Activated naive CD4-positive, alpha-beta T cell treated with anti-CD3 and anti-CD28 coated beads, Interleukin-2, amount 10 ng/mL, durations not matched to agents 7 days and 5 days (primary cell): Measurements from ENCODE around the gene GATB.

Source experiments
- CTCF ChIA-PET: fragments of 350-600 bp; sonication (Branson Sonifier 250); formaldehyde crosslinking; loops from one replicate; lab custom pipeline; 2021; ENCODE audit warnings: antibody characterized with exemption; lab: Charles Lee
- DNase-seq: peaks from one replicate; pipeline ENCODE4 v3.0.0-alpha.2; 2020
- H3K27ac Mint-ChIP-seq: one replicate; pipeline ENCODE4 v1.8.0; 2021; ENCODE audit warnings: mild to moderate bottlenecking, moderate library complexity, mixed read lengths
- H3K27me3 Mint-ChIP-seq: one replicate; pipeline ENCODE4 v1.8.0; 2021; ENCODE audit warnings: mild to moderate bottlenecking, mixed read lengths
- H3K36me3 Mint-ChIP-seq: one replicate; pipeline ENCODE4 v1.8.0; 2021; ENCODE audit warnings: mixed read lengths
- H3K4me1 Mint-ChIP-seq: one replicate; pipeline ENCODE4 v1.8.0; 2021; ENCODE audit warnings: mixed read lengths
- H3K4me3 Mint-ChIP-seq: one replicate; pipeline ENCODE4 v1.8.0; 2021; ENCODE audit warnings: mild to moderate bottlenecking, moderate library complexity, mixed read lengths
- H3K9me3 Mint-ChIP-seq: one replicate; pipeline ENCODE4 v1.8.0; 2021; ENCODE audit warnings: mixed read lengths

GATB gene

DNA sequence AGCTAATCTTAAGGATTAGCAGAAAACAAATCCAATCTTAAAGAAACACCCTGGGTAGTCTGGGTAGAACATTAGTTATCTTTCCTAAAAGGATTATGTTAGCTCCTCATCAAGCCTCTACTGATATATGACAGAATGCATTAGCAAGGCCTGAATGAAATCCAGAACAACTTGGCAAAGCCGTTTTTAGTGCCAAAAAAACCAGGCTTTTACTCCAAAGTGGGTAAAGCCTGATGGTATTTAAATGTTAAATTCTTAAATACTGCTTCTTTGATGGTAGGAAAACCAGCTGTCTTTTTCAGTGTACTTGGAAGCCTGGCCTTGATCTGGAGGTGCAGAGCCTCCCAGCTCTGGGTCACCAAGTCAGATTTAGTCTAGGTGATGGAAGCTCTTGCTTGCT, 120.4 kb downstream of the GATB start:
- Mint-ChIP-seq H3K36me3 (no peaks in the 10 kb centered on the region), H3K9me3 (no peaks in the 10 kb centered on the region), H3K4me1 (no peaks in the 10 kb centered on the region), H3K27ac (no peak overlapping the region), H3K4me3 (no peak overlapping the region), H3K27me3 (peaks cover 13% of the 10 kb centered on the region)
- CTCF ChIA-PET: no interaction called here
- no peak for DNase-seq

DNA sequence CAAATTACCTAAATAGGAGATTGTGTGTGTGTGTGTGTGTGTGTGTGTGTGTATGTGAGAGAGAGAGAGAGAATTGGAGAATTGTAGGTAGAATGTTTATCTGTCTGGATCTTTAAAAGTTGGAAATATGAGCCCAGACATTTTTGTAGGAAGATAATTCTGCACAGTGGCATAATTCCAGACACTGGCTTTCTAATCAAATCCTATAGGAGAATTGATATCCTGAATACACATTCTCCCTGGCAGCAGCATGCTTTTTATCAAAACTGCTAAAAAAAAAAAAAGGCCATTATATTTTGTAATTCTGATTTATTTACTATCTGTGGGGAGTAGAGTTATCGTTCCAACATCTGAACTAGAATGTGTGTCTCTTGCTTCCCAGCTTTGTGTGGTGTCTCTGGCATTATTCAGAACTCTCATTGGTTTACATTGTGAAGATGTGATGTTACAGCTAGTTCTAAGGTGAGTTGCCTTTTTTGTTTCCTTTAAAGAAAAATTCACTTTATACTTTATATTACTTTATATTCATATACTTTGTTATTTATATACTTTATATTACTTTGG, 122.4 kb downstream of the GATB start:
- peaks cover 8% of the 10 kb centered on the region for H3K27me3 Mint-ChIP-seq
- no peaks in the 10 kb centered on the region for H3K4me1 Mint-ChIP-seq
- H3K4me3 Mint-ChIP-seq: no peak overlapping the region
- CTCF ChIA-PET: interaction anchor here (0.7 kb wide), 1 partner anchor 33 kb away, joined by 3 read pairs; no protein-coding TSS in a partner anchor
- no peak for DNase-seq
- H3K27ac Mint-ChIP-seq: no peak overlapping the region
- H3K9me3 Mint-ChIP-seq: no peaks in the 10 kb centered on the region
- H3K36me3 Mint-ChIP-seq: no peaks in the 10 kb centered on the region

DNA sequence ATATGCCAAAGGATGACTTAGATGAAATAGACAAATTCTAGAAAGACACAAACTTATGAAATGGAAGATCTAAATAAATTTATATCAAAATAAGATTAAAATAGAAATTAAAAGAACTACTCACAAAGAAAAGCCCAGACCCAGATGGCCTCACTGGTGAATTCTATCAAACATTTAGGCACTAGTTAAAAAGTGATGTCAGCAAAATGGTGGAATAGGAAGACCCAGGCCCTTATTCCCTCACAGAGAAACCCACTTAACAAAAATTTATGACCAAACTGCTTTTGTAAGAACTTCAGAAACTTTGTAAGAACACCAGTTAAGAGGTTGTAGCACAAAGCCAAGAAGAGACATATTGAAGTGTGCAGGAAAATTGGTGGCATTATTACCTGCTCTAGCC, 129.5 kb downstream of the GATB start:
- Mint-ChIP-seq H3K36me3 (no peaks in the 10 kb centered on the region), H3K4me3 (no peak overlapping the region), H3K27me3 (peaks cover 9% of the 10 kb centered on the region), H3K9me3 (no peaks in the 10 kb centered on the region), H3K27ac (no peak overlapping the region), H3K4me1 (peaks cover 2% of the 10 kb centered on the region)
- no peak for DNase-seq
- CTCF ChIA-PET: no interaction called here

DNA sequence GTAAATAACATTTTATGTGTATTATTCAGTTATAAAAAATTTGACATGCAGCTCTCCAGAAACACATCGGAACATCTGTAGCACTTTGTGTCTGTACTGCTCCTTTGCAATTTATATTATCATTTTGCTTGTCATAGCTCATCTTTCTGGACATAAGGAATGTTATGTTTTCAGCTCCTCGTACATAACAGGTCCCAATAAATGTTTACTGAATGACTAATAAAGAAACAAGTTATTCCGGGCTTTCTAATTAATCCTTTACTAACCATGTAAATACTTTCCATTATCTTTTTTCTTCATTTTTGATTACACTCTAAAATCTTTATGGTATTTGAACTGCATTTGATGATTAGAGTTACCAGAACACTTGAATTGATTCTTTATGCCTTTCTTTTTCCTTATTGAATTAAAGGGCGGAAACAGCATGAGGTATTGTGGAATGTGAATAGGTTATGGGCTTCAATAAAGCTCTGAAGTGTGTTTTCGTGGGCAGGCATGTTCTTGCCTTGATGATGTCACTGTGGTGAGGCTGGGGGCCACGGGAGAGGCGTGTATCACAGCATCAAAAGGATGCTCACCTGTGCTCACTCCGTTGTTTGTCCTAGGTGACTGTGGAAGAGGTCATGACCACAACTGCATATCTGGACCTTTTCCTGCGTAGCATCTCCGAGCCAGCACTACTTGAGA, 131.6 kb downstream of the GATB start:
- Mint-ChIP-seq H3K4me3 (no peak overlapping the region), H3K27ac (no peak overlapping the region), H3K27me3 (peaks cover 16% of the 10 kb centered on the region), H3K36me3 (no peaks in the 10 kb centered on the region), H3K4me1 (peaks cover 2% of the 10 kb centered on the region), H3K9me3 (no peaks in the 10 kb centered on the region)
- CTCF ChIA-PET: no interaction called here
- no peak for DNase-seq

DNA sequence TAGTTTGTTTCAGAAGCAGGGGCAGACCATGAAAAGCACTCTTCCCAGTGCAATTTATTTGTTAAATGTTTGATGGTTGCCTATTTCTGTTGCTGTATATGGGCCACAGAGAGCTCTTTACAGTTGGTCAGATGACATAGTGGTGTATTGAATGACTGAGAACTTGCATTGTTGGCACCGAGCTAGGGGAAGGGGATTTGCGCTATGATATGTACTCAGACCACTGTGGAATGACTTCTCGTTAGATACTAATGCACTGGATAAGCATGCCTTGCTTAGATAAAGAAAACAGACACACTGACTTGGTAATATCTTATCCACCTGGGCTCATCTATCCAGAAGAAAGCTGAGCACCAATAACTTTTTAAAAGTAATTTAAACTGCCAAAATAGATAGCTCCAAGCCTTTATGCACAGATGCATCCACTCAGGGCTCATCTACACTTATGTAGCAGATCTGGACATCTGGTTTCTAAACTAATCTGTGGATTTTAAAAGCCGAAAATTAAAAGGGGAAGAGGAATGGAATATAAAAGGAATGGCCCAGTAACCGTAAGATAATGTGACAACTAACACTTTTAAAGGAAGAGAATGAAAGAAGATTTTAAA, 132.7 kb downstream of the GATB start:
- CTCF ChIA-PET: no interaction called here
- no peaks in the 10 kb centered on the region for H3K36me3 Mint-ChIP-seq
- no peak overlapping the region for H3K27ac Mint-ChIP-seq
- no peaks in the 10 kb centered on the region for H3K9me3 Mint-ChIP-seq
- H3K27me3 Mint-ChIP-seq: peaks cover 16% of the 10 kb centered on the region
- no peak for DNase-seq
- no peak overlapping the region for H3K4me3 Mint-ChIP-seq
- peaks cover 2% of the 10 kb centered on the region for H3K4me1 Mint-ChIP-seq

DNA sequence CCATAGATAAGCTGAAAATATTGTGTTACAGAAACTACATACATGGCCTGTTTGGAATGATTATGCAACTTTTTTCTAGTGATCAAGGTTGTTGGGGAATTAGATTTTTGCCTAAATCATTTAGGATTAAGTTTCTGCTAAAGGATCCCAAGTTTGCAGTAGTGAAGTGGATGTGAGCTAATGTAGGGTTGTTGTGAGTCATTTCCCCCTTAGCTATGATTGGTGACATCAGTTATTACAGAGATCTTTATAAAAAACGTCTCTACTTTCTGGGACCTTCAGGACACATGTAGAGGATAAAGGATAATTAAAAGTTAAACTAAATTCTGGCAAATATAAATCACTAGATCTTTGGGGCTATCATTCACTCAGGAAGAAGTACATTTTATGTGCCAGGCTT, 133.3 kb downstream of the GATB start:
- CTCF ChIA-PET: no interaction called here
- Mint-ChIP-seq H3K36me3 (no peaks in the 10 kb centered on the region), H3K4me1 (no peaks in the 10 kb centered on the region), H3K4me3 (no peak overlapping the region), H3K9me3 (no peaks in the 10 kb centered on the region), H3K27ac (no peak overlapping the region), H3K27me3 (peaks cover 16% of the 10 kb centered on the region)
- no peak for DNase-seq

DNA sequence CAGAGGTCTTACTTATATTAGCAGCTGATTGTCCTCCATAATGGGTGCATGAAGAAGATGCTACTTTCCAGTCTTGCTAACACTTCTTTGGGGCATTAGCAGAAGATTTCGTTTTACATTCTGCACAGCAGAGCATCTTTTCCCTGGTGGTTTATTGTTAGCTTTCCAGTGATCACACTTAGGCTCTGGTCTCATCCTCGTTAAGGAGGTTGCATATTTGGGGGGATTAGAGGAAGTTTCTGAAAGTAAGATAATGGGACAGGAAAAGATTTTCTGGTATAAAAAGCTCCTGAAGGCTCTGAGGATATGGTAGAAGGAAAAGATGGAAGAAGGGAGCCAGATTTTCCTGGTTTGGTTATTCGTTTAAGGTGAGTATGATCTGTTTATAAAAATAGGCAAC, 134.1 kb downstream of the GATB start:
- no peak overlapping the region for H3K4me3 Mint-ChIP-seq
- CTCF ChIA-PET: no interaction called here
- no peaks in the 10 kb centered on the region for H3K36me3 Mint-ChIP-seq
- H3K9me3 Mint-ChIP-seq: no peaks in the 10 kb centered on the region
- peaks cover 16% of the 10 kb centered on the region for H3K27me3 Mint-ChIP-seq
- H3K27ac Mint-ChIP-seq: no peak overlapping the region
- DNase-seq: no peak
- H3K4me1 Mint-ChIP-seq: no peaks in the 10 kb centered on the region

DNA sequence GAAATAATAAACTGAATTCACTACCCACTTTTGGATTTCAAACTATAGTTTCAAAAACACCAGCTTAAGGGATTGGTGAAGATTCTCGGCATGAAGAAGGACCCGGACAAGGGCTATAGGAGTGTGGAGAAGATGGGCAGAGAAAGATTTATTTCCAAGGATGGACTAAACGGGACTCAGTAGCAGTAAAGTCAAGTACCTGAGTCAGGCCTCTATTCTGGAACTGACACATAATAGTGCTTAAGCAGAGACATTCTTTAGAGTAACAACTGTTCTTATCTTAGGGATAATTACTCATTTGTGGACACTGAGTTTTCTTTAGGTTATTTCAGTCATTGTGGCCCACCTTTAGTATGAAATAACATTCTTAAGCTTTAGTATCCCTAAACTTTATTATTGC, 134.6 kb downstream of the GATB start:
- H3K4me1 Mint-ChIP-seq: no peaks in the 10 kb centered on the region
- H3K27ac Mint-ChIP-seq: no peak overlapping the region
- no peaks in the 10 kb centered on the region for H3K36me3 Mint-ChIP-seq
- no peak overlapping the region for H3K4me3 Mint-ChIP-seq
- peaks cover 16% of the 10 kb centered on the region for H3K27me3 Mint-ChIP-seq
- no peaks in the 10 kb centered on the region for H3K9me3 Mint-ChIP-seq
- DNase-seq: no peak
- CTCF ChIA-PET: no interaction called here

DNA sequence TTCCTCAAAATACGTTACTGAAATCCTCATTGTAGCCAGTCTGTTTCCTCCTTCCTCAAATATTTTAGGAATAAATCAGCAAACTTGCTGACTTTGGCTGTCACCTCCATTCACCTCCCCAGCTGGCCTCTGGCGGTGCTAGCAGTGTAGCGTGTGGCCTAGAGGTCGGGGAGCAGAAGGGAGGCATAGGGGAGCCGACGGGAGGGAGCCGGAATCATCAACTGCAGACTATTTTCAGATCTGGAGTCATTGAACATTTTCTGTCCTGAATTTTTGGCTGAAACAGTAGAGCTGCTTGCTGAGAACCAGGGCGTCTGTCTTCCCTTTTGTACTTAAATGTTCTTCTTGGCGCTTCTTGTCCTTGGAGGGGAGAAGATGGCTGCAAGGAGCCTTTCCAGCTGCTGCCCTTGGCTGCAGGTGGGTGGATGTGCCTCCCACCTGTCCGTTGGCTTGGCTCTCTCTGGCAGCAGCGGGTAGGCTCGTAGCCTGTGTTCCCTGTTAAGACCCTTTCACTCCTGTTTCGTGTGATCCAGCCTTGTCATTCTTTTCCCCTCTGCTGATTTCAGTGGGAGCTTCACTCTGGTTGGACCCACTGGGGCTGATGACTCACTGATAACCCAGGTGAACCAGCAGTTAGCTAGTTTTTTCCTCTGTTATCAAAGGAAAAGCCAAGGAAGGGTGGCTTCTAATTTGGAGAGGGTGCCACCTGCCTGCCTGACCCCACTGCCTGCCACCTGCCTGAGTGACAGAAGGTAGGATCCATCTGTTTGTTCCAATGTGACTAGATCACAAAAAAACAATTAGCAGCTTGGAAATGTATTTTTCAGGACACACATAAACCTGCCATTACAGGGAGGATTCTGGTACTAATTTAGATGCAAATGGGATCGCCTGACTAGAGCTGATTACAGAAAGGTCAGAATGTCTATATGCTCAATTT, 135.9 kb downstream of the GATB start:
- no peak for DNase-seq
- Mint-ChIP-seq H3K4me1 (no peaks in the 10 kb centered on the region), H3K4me3 (no peak overlapping the region), H3K27me3 (peaks cover 14% of the 10 kb centered on the region), H3K9me3 (no peaks in the 10 kb centered on the region), H3K27ac (no peak overlapping the region), H3K36me3 (no peaks in the 10 kb centered on the region)
- CTCF ChIA-PET: no interaction called here
